Measurements from ENCODE around the gene KIF6. TPM values are rescaled to one million over a fixed set of nuclear protein-coding genes. Genes with fewer than 3 reads are reported as not detected.

KIF6 gene
- total RNA-seq, 4 donors from 2014 or later, result 0.26 to 1.8 (median 1.6) TPM; not detected in 1

GRCh38 chr6:39568896-39569295 is 156.3 kb downstream of the KIF6 start:
- H3K4me1 ChIP-seq, result no peaks in the 10 kb centered on the region
- DNase-seq, result no peak
- H3K27me3 ChIP-seq, result no peaks in the 10 kb centered on the region
- intact Hi-C loops (cut with DNase I; ENCODE audit: low total_unique reads), result no loop called here
- H3K27ac ChIP-seq, result no peak overlapping the region
- no peaks in the 10 kb centered on the region for H3K36me3 ChIP-seq
- H3K4me3 ChIP-seq, result no peak overlapping the region
- TF ChIP-seq POLR2A (IDR thresholded peaks at IDR 0.05) (no peak), CTCF (IDR thresholded peaks at IDR 0.05) (no peak)
- H3K9me3 ChIP-seq, result no peaks in the 10 kb centered on the region

GRCh38 chr6:39567091-39567490 is 158.1 kb downstream of the KIF6 start:
- Histone ChIP-seq H3K4me3 (no peak overlapping the region), H3K27ac (no peak overlapping the region), H3K27me3 (no peaks in the 10 kb centered on the region), H3K9me3 (no peaks in the 10 kb centered on the region), H3K4me1 (no peaks in the 10 kb centered on the region), H3K36me3 (no peaks in the 10 kb centered on the region)
- DNase-seq, result no peak
- no peak for TF ChIP-seq POLR2A (IDR thresholded peaks at IDR 0.05)
- intact Hi-C loops (cut with DNase I; ENCODE audit: low total_unique reads), result no loop called here

DNA sequence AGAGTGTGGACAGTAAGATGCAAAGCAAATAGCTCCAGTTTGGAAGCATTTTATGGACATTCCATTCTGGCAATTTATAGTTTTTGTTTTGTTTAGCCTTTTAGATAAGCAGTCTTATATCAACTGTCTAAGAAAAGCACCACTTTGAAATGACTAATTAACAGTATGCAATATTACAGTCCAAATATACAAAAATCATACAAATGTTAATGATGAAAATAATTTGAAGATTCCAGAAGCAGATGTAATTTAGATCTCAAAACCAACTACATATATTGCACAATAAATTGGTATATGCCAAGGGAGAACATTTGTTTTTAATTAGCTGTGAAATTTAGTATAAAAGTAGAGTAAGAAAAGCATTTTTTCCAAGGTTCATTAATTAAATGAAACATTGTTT is 158.8 kb downstream of the KIF6 start:
- Histone ChIP-seq H3K4me1 (no peaks in the 10 kb centered on the region), H3K27ac (no peak overlapping the region), H3K4me3 (no peak overlapping the region), H3K9me3 (no peaks in the 10 kb centered on the region), H3K27me3 (no peaks in the 10 kb centered on the region), H3K36me3 (no peaks in the 10 kb centered on the region)
- TF ChIP-seq POLR2A (IDR thresholded peaks at IDR 0.05) (no peak), CTCF (IDR thresholded peaks at IDR 0.05) (no peak)
- intact Hi-C loops (cut with DNase I; ENCODE audit: low total_unique reads), result no loop called here
- no peak for DNase-seq

DNA sequence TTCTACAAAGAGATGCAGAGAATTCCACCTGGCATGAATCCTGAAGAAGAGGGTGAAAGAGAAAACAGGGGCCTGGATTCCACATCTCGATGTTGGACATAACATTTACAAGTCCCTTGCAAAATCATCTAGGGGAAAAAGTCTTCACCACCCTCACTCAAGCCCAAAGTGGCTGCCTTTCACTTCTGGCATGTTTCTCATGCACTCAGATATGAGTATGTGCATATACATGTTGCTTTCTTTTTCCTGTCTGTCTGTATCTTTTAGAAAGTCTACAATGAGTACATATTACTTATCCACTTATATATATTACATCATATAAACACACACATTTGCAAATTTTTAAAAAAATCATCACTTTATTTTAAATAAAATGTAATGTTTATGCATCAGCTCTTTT is 159.3 kb downstream of the KIF6 start:
- Histone ChIP-seq H3K4me3 (no peak overlapping the region), H3K4me1 (no peaks in the 10 kb centered on the region), H3K27me3 (no peaks in the 10 kb centered on the region), H3K27ac (no peak overlapping the region), H3K9me3 (no peaks in the 10 kb centered on the region), H3K36me3 (no peaks in the 10 kb centered on the region)
- DNase-seq, result no peak
- intact Hi-C loops (cut with DNase I; ENCODE audit: low total_unique reads), result no loop called here
- TF ChIP-seq CTCF (IDR thresholded peaks at IDR 0.05), result no peak
- no peak for TF ChIP-seq POLR2A (IDR thresholded peaks at IDR 0.05)

DNA sequence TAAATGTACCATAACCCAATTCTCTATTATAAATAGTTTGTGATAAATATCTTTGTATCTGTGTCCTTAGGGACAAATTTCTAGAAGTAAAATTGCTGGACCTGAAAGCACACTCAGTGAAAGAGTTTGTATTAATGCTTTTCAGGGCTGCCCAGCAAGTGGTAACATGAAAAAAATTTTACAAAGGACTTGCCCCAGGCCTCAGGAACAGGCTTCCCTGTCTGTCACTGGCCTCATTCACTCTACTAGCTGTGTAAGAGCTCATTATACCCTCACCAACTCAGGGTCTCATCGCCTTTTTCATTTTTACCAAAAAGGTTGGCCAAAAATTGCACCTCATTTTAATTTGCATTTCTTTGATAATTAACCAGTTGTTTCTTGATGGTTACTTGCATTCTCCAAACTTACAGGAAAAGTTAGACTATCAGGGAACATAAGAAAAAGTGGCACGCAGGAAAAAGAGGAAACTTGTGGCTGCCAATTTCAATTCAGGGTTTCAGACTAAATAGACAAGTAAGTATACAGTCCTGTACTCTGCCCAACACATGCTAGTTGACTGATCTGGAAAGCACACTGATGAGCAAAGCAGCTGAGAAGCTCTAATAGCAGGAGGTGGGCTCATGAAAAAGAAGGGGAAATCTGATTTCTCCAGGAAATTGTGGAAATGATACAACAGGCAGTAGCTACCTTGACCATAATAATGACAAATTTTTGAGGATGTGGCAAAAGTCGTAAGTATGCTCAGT is 161.5 kb downstream of the KIF6 start:
- H3K9me3 ChIP-seq, result no peaks in the 10 kb centered on the region

More for the DNA sequence above, 161.5 kb downstream of the KIF6 start:
- intact Hi-C loops (cut with DNase I; ENCODE audit: low total_unique reads), result no loop called here
- no peaks in the 10 kb centered on the region for H3K36me3 ChIP-seq
- no peak overlapping the region for H3K4me3 ChIP-seq
- no peak for DNase-seq
- TF ChIP-seq POLR2A (IDR thresholded peaks at IDR 0.05) (no peak), CTCF (IDR thresholded peaks at IDR 0.05) (no peak)
- H3K27me3 ChIP-seq, result no peaks in the 10 kb centered on the region
- no peaks in the 10 kb centered on the region for H3K4me1 ChIP-seq
- no peak overlapping the region for H3K27ac ChIP-seq

Measured in uterus (tissue), 4 donors.